Kidney epithelial cell (primary cell): ENCODE measurements around the gene PUM1. TPM values are rescaled to one million over a fixed set of nuclear protein-coding genes. Genes with fewer than 3 reads are reported as not detected.

Source experiments
- DNase-seq: peaks from one replicate; pipeline ENCODE4 v3.0.0-alpha.2; 2010; ENCODE audit warnings: low read depth
- H3K27me3 ChIP-seq: 2 replicates; pipeline ENCODE4 v1.6.0; 2011; ENCODE audit warnings: low read length; ENCODE audit not compliant: control insufficient read depth, insufficient read depth
- H3K36me3 ChIP-seq: 2 replicates; pipeline ENCODE4 v1.5.1; 2011; ENCODE audit warnings: low read length; ENCODE audit not compliant: control insufficient read depth, insufficient read depth
- H3K4me3 ChIP-seq: 2 replicates; pipeline ENCODE4 v1.5.1; 2011; ENCODE audit warnings: low read depth, mild to moderate bottlenecking, control low read depth, low read length
- total RNA-seq: library from RNA; depleted of rRNA; stranded (reverse); fragments of >200 nt; gene quantifications from 2 replicates; pipeline ENCODE4 v1.2.3, GENCODE V29; 2015
- TF ChIP-seq, protein P1 (sequence below): IDR thresholded peaks from 2 replicates; pipeline ENCODE4 v1.5.1; 2011; ENCODE audit warnings: mild to moderate bottlenecking, moderate library complexity, low read length, control low read depth, inconsistent platforms; ENCODE audit not compliant: insufficient read depth, poor library complexity, severe bottlenecking

The PUM1 gene
- total RNA-seq, 1 donor from 2014 or later: 78.1 TPM

DNA sequence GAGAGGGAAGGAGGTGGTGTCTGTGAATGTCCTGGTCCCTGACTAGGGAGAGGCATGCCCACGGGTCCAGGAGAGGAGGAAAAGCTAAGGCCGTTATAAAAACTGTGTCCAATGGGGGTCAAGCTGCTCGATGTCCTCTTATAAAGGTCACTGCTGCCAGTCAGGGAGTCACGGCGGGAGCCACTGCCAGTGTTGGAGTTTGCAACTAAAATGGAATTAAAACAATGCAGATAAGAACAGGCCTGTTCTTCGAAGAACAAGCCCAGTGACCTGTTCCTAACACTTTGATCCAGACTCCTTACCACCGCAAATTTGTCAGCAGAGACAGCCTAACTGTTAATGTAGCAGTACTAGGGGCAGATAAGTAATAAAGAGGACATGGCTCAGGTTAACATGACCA is 100.8 kb downstream of the PUM1 start:
- Histone ChIP-seq H3K36me3 (peaks cover 7% of the 10 kb centered on the region), H3K27me3 (no peaks in the 10 kb centered on the region), H3K4me3 (no peak overlapping the region)
- TF ChIP-seq, protein P1, sequence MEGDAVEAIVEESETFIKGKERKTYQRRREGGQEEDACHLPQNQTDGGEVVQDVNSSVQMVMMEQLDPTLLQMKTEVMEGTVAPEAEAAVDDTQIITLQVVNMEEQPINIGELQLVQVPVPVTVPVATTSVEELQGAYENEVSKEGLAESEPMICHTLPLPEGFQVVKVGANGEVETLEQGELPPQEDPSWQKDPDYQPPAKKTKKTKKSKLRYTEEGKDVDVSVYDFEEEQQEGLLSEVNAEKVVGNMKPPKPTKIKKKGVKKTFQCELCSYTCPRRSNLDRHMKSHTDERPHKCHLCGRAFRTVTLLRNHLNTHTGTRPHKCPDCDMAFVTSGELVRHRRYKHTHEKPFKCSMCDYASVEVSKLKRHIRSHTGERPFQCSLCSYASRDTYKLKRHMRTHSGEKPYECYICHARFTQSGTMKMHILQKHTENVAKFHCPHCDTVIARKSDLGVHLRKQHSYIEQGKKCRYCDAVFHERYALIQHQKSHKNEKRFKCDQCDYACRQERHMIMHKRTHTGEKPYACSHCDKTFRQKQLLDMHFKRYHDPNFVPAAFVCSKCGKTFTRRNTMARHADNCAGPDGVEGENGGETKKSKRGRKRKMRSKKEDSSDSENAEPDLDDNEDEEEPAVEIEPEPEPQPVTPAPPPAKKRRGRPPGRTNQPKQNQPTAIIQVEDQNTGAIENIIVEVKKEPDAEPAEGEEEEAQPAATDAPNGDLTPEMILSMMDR: no peak
- DNase-seq: no peak

DNA sequence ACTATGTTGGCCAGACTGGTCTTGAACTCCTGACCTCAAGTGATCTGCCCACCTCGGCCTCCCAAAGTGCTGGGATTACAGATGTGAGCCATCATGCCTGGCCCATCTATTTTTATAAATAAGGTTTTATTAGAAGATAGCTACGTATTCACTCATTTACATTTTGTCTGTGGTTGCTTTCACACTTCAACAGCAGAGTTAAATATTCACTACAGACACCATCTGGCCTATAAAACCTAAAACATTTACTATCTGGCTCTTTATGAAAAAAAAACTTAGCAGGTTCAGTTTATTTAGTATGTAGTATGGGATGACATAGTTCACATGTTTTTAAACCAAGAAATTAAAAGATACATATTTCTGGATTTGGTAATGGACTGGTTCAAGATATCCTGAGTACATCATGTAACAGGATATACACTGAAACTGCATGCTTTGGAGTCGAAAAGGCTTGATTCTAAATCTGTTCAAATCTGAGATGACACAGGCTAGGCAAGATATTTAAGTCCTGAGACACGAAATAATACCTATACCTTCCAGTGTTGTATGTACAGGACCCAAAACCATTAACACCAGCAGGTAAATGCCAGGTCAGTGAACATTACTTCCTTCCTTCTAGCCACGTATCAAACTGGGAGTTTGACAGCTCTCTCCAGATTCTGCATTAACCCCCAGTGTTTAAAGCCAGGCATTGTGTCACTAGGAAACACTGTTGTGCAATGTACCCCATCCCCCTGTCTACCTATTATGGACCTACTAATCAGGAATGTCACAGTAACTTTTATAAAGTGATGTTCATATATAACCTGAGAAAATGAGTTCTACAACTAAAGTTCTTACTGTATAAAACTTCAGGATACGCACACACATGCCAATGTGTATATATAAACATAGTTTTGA is 102.7 kb downstream of the PUM1 start:
- Histone ChIP-seq H3K4me3 (no peak overlapping the region), H3K36me3 (peaks cover 4% of the 10 kb centered on the region)

DNA sequence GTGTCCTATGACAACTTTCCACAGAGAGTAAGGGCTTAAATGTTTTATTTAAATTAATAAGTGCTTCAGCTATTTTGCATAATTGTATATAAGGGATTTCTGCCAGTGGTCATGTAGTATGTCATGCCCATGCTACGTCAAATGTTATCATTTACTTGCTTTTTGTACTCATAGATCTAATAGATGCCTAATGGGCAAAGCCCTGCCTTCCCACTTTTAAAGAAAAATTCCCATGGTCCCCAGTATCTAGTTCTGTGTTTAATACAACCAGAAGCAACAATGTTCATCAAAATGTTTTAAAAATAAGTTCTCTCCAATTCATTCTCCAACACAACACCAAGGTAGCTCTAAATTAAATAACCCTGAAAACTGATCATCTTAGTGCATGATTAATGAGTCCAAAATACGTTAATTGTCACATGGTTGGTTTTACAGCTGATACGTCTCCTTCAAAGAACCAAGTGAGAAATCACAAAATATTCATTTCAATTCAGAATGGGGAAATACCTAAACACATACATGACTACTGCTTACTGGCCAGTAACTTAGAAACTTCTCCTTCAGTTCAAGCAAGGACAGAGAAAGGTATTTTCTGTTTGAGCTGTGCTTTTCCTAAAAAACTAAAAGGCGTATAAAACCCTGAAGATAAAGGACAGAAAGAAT is 107.8 kb downstream of the PUM1 start:
- DNase-seq: no peak
- peaks cover 1% of the 10 kb centered on the region for H3K36me3 ChIP-seq
- H3K27me3 ChIP-seq: no peaks in the 10 kb centered on the region
- H3K4me3 ChIP-seq: no peak overlapping the region
- TF ChIP-seq, protein P1: no peak

More for the DNA sequence above, 102.7 kb downstream of the PUM1 start:
- no peaks in the 10 kb centered on the region for H3K27me3 ChIP-seq
- TF ChIP-seq, protein P1: no peak
- no peak for DNase-seq

DNA sequence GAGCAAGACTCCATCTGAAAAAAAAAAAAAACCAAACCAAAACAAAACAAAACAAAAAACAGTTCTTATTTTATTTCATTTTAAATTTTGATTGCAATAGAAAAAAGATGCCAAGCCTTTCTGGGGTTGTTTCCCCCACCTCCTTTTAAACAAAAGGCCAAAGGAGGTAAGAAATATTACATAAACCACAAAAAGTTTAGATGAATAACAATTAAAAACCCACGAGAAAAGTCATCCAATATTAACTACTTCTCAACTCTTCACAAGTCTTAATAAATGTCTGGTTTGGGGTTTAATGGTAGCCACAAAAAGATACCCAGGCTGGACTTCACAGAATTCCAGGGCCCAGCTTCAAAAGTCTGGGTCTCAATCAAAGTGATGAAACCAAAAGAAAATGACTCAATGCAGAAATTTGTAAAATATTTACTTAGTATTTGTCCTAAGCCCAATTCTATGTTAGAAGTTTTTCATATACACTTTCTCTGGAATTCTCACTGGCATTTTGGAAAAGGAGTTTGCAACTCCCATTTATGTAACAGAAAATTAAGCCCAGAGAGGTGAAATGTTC is 110.0 kb downstream of the PUM1 start:
- H3K36me3 ChIP-seq: peaks cover 1% of the 10 kb centered on the region
- no peak overlapping the region for H3K4me3 ChIP-seq
- TF ChIP-seq, protein P1: no peak
- DNase-seq: no peak
- H3K27me3 ChIP-seq: no peaks in the 10 kb centered on the region

DNA sequence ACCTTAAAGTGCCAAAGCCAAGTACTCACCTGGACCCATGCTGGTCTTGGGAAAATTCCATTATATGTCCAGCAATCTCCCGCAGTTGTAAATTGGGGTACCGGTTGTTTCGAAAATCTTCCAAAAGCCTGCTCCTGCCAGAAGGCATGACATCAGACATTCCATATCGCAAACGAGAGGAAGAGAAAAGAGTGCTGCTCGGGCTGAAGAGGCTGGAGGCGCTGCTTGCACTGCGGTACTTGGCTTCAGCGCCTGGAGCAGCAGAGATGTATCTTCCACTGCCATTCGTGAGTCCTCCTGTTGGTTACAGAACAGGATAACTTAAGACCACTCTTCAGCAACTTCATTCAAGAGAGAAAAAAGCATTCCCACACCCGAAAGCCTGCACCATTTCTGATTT is 111.8 kb downstream of the PUM1 start:
- TF ChIP-seq, protein P1: no peak
- no peaks in the 10 kb centered on the region for H3K27me3 ChIP-seq
- no peak overlapping the region for H3K4me3 ChIP-seq
- no peak for DNase-seq
- H3K36me3 ChIP-seq: peaks cover 1% of the 10 kb centered on the region
